B cell (primary cell): Measurements from ENCODE around the gene CABLES1. TPM values are rescaled to one million over a fixed set of nuclear protein-coding genes. Genes with fewer than 3 reads are reported as not detected.

Experiments used
- ATAC-seq: fragments of 200-7000 bp; cut with Tn5 transposase; one replicate; pipeline ENCODE4 v1.10.0; 2021; ENCODE audit warnings: low read depth, mild to moderate bottlenecking, moderate number of reproducible peaks, moderate library complexity
- CTCF ChIA-PET: fragments of 350-600 bp; sonication (Branson Sonifier 250); formaldehyde crosslinking; loops from one replicate; lab custom pipeline; 2021; ENCODE audit warnings: antibody characterized with exemption, inconsistent platforms; lab: Charles Lee
- POLR2A ChIA-PET: fragments of 350-600 bp; sonication (Branson Sonifier 250); formaldehyde crosslinking; loops from one replicate; lab custom pipeline; 2021; ENCODE audit warnings: antibody characterized with exemption; lab: Charles Lee
- DNase-seq: peaks from one replicate; pipeline ENCODE4 v3.0.0; 2013
- H2AFZ ChIP-seq: 2 replicates; pipeline ENCODE4 v1.6.1; 2012; ENCODE audit warnings: mild to moderate bottlenecking, low read depth, low read length; ENCODE audit not compliant: insufficient read depth, poor library complexity, severe bottlenecking
- H3K27ac ChIP-seq, 2 donors: 1 replicate in 1 of 2; 2 replicates in 1 of 2; pipeline ENCODE4 v1.5.1; 2012 to 2013; ENCODE audit warnings: low read length in 2 of 2, mild to moderate bottlenecking in 2 of 2, moderate library complexity in 1 of 2
- H3K27me3 ChIP-seq, 4 experiments: fragments of 200-600 bp in 1 of 4; sonication (generic) in 1 of 4; replicated peaks in 1 of 4; 1 replicate in 2 of 4; 2 replicates in 2 of 4; pipeline versions ENCODE4 v1.6.1 to v1.7.0; 2013 to 2016; ENCODE audit warnings: low read length in 3 of 4, mild to moderate bottlenecking in 2 of 4, mixed read lengths in 1 of 4, moderate library complexity in 1 of 4; ENCODE audit not compliant: insufficient read depth in 4 of 4, control insufficient read depth in 3 of 4; ENCODE audit errors: control extremely low read depth in 1 of 4
- H3K36me3 ChIP-seq, 2 experiments: replicated peaks in 1 of 2; 1 replicate in 1 of 2; 2 replicates in 1 of 2; pipeline versions ENCODE4 v1.6.1 to v1.7.1; 2013; ENCODE audit warnings: low read length in 1 of 2; ENCODE audit not compliant: insufficient read depth in 2 of 2, control insufficient read depth in 1 of 2; ENCODE audit errors: control extremely low read depth in 1 of 2, extremely low read depth in 1 of 2
- H3K4me1 ChIP-seq, 2 donors: fragments of 200-600 bp in 1 of 2; sonication (generic) in 1 of 2; 1 replicate in 1 of 2; 2 replicates in 1 of 2; pipeline versions ENCODE4 v1.5.1 to v1.6.1; 2013 to 2017; ENCODE audit warnings: low read length in 2 of 2; ENCODE audit not compliant: control insufficient read depth in 2 of 2, insufficient read depth in 2 of 2
- H3K4me2 ChIP-seq: replicated peaks from 2 replicates; pipeline ENCODE3; 2012; ENCODE audit warnings: mild to moderate bottlenecking, low read depth, low read length; ENCODE audit not compliant: poor library complexity, severe bottlenecking
- H3K4me3 ChIP-seq, 5 experiments: fragments of 200-600 bp in 1 of 5; sonication (generic) in 1 of 5; 1 replicate in 3 of 5; 2 replicates in 2 of 5; pipeline versions ENCODE4 v1.5.1 to v1.7.0; 2011 to 2016; ENCODE audit warnings: low read length in 4 of 5, mild to moderate bottlenecking in 4 of 5, low read depth in 2 of 5, control low read depth in 1 of 5, moderate library complexity in 1 of 5; ENCODE audit not compliant: insufficient read depth in 1 of 5; ENCODE audit errors: control extremely low read depth in 1 of 5, extremely low read depth in 1 of 5
- H3K79me2 ChIP-seq: fragments of 200-600 bp; sonication (generic); one replicate; pipeline ENCODE4 v1.6.0; 2016; ENCODE audit warnings: low read length; ENCODE audit not compliant: control insufficient read depth, insufficient read depth
- H3K9ac ChIP-seq: fragments of 200-600 bp; sonication (generic); 2 replicates; pipeline ENCODE4 v1.6.1; 2017; ENCODE audit warnings: mild to moderate bottlenecking, low read length, moderate library complexity
- H3K9me3 ChIP-seq, 3 donors: one replicate each; pipeline versions ENCODE4 v1.6.1 to v1.7.1; 2013; ENCODE audit warnings: low read length in 2 of 3; ENCODE audit not compliant: control insufficient read depth in 2 of 3, insufficient read depth in 1 of 3; ENCODE audit errors: control extremely low read depth in 1 of 3
- H4K20me1 ChIP-seq: 2 replicates; pipeline ENCODE4 v1.6.0; 2012; ENCODE audit warnings: mild to moderate bottlenecking, low read length; ENCODE audit not compliant: insufficient read depth, control insufficient read depth, poor library complexity, severe bottlenecking
- H3K27ac Mint-ChIP-seq: one replicate; pipeline ENCODE4 v1.8.0; 2021; ENCODE audit warnings: mixed read lengths
- H3K27me3 Mint-ChIP-seq: one replicate; pipeline ENCODE4 v1.8.0; 2021; ENCODE audit warnings: mixed read lengths
- H3K4me1 Mint-ChIP-seq: one replicate; pipeline ENCODE4 v1.8.0; 2021; ENCODE audit warnings: mixed read lengths
- H3K4me3 Mint-ChIP-seq: one replicate; pipeline ENCODE4 v1.8.0; 2021; ENCODE audit warnings: mixed read lengths
- H3K9me3 Mint-ChIP-seq: one replicate; pipeline ENCODE4 v1.8.0; 2022; ENCODE audit warnings: mixed read lengths; ENCODE audit not compliant: insufficient read depth
- EZH2 ChIP-seq: IDR thresholded peaks from 2 replicates; pipeline ENCODE4 v1.6.1; 2012; ENCODE audit warnings: borderline replicate concordance, low read depth, mild to moderate bottlenecking, moderate library complexity, low read length; ENCODE audit not compliant: insufficient read depth, poor library complexity, severe bottlenecking
- WGBS: methylation state at CpG from one replicate; pipeline ENCODE4 v1.1.5; 2013; ENCODE audit warnings: missing lambda C conversion rate; ENCODE audit not compliant: insufficient coverage; 5-methylcytosine and 5-hydroxymethylcytosine counted together
- intact Hi-C: fragments of 100-400 bp; cut with micrococcal nuclease; formaldehyde crosslinking; loops from one replicate; pipeline ENCODE4 v1.10.0; 2022
- polyA plus RNA-seq: library from polyadenylated mRNA; depleted of rRNA; stranded (reverse); fragments of >200 nt; gene quantifications from 2 replicates; pipeline ENCODE4 v1.2.3, GENCODE V29; 2012
- total RNA-seq, 2 donors: library from RNA; stranded (reverse); fragments of 120-200 nt in 1 of 2; gene quantifications; 1 replicate in 1 of 2; 2 replicates in 1 of 2; pipeline versions ENCODE4 v1.2.3 to v1.2.4, GENCODE V29; 2013 to 2022
- TF ChIP-seq, protein P1 (sequence below): fragments of 200-600 bp; IDR thresholded peaks from one replicate; pipeline ENCODE4 v1.8.0; 2022; ENCODE audit warnings: antibody characterized with exemption, mild to moderate bottlenecking

Gene CABLES1
- total and polyA plus RNA-seq, 2 donors (not counting 1 experiment from before 2014, with no cell fraction given), result 0.30 to 56.3 TPM

DNA sequence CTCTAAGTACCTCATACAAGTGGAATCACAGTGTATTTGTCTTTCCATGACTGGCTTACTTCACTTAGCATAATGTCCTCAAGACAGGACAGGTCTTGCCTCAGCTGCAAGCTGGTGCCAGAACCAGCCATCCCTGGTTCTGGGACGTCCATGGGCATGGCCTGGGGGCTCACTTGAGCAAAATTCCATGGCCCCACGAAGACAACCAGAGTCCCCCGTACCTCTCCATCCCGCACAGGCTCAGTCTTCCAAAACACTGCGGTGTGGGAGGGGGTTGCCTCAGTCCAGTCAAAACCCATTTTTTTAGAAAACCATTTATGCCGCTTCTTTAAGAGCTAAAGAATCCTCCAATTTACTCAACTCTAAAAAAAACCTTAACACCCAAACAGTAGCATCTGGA, 21.7 kb upstream of the CABLES1 start:
- no peak overlapping the region for H2AFZ ChIP-seq
- H3K4me1 ChIP-seq, result peaks cover 3 to 6% of the 10 kb centered on the region in 2 donors
- no peaks in the 10 kb centered on the region for H3K9me3 Mint-ChIP-seq
- H3K27ac ChIP-seq, result no peak overlapping the region
- H3K36me3 ChIP-seq, result no peaks in the 10 kb centered on the region
- H3K9ac ChIP-seq, result no peak overlapping the region
- no peak overlapping the region for H3K4me3 Mint-ChIP-seq
- ATAC-seq (no peak), DNase-seq (no peak)
- ChIA-PET CTCF (interaction anchor here (1.3 kb wide), 1 partner anchor 16 kb away, joined by 5 read pairs; no protein-coding TSS in a partner anchor), POLR2A (no interaction called here)
- no peak overlapping the region for H3K4me3 ChIP-seq
- peaks cover 0 to 7% (median 0%) of the 10 kb centered on the region in 4 experiments for H3K27me3 ChIP-seq
- TF ChIP-seq, protein P1, sequence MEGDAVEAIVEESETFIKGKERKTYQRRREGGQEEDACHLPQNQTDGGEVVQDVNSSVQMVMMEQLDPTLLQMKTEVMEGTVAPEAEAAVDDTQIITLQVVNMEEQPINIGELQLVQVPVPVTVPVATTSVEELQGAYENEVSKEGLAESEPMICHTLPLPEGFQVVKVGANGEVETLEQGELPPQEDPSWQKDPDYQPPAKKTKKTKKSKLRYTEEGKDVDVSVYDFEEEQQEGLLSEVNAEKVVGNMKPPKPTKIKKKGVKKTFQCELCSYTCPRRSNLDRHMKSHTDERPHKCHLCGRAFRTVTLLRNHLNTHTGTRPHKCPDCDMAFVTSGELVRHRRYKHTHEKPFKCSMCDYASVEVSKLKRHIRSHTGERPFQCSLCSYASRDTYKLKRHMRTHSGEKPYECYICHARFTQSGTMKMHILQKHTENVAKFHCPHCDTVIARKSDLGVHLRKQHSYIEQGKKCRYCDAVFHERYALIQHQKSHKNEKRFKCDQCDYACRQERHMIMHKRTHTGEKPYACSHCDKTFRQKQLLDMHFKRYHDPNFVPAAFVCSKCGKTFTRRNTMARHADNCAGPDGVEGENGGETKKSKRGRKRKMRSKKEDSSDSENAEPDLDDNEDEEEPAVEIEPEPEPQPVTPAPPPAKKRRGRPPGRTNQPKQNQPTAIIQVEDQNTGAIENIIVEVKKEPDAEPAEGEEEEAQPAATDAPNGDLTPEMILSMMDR, result no peak
- TF ChIP-seq EZH2, result no peak
- intact Hi-C loops, result no loop called here
- H3K27me3 Mint-ChIP-seq, result peaks cover 26% of the 10 kb centered on the region
- no peaks in the 10 kb centered on the region for H3K9me3 ChIP-seq
- no peaks in the 10 kb centered on the region for H3K79me2 ChIP-seq
- H4K20me1 ChIP-seq, result no peaks in the 10 kb centered on the region
- H3K27ac Mint-ChIP-seq, result no peak overlapping the region
- WGBS, result 91% methylated on average over 2 of the region's 6 CpGs
- H3K4me1 Mint-ChIP-seq, result peaks cover 10% of the 10 kb centered on the region
- H3K4me2 ChIP-seq, result no peak overlapping the region

DNA sequence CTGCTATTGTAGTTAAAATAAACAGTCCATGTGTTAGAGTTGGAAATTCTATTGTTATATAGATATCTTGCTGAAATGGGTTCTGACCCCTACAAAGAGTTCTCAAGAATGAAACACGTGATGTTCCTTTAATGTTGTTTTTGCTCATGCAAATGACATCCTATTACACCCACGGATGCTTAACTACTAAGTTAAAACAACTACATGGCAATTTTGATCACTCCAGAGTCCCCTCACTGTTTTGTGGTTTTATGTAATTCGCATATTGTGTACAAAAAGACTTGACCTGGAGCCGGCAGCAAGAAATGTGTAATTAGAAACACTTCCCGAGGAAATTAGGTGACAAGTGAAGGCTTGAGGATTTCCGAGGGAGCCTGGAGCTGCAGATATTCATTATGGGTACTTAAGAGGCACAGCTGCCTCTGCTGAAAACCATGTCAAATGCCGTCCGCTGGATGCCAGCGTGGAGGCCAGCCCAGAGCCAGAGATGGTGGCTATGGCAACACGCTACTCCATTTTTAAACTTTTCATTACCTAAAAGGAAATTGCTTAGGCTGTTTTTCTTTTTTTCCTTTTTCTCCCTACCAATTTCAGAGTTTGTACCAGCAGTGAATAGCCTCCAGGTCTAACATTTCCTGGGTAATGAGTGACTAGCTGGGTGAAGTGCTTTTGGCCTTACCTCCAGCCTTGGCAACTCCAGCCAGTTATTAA, 21.0 kb upstream of the CABLES1 start:
- H3K4me1 ChIP-seq, result peaks cover 3 to 6% of the 10 kb centered on the region in 2 donors
- no peak overlapping the region for H3K27ac Mint-ChIP-seq
- no peak overlapping the region for H3K4me3 ChIP-seq
- 27% methylated on average over 6 of the region's 10 CpGs for WGBS
- no peaks in the 10 kb centered on the region for H3K36me3 ChIP-seq
- no peak overlapping the region for H3K27ac ChIP-seq
- H3K4me2 ChIP-seq, result no peak overlapping the region
- no peaks in the 10 kb centered on the region for H3K9me3 Mint-ChIP-seq
- TF ChIP-seq, protein P1, result no peak
- H3K27me3 ChIP-seq, result peaks cover 0 to 7% (median 0%) of the 10 kb centered on the region in 4 experiments
- ATAC-seq, result no peak
- H3K4me3 Mint-ChIP-seq, result no peak overlapping the region
- ChIA-PET POLR2A (no interaction called here), CTCF (interaction anchor here (1.3 kb wide), 1 partner anchor 16 kb away, joined by 5 read pairs; no protein-coding TSS in a partner anchor)
- DNase-seq, result no peak
- peaks cover 11% of the 10 kb centered on the region for H3K4me1 Mint-ChIP-seq
- H4K20me1 ChIP-seq, result no peaks in the 10 kb centered on the region
- no peaks in the 10 kb centered on the region for H3K9me3 ChIP-seq
- peaks cover 26% of the 10 kb centered on the region for H3K27me3 Mint-ChIP-seq
- H3K79me2 ChIP-seq, result no peaks in the 10 kb centered on the region
- intact Hi-C loops, result no loop called here
- no peak overlapping the region for H2AFZ ChIP-seq
- no peak overlapping the region for H3K9ac ChIP-seq
